PC-3 (cell line): ENCODE results near the gene EIPR1. TPM values are rescaled to one million over a fixed set of nuclear protein-coding genes. Genes with fewer than 3 reads are reported as not detected.

Experiments
- ATAC-seq: fragments of 200-7000 bp; cut with Tn5 transposase; 2 replicates; pipeline ENCODE4 v1.9.1; 2020; ENCODE audit warnings: mild to moderate bottlenecking, moderate library complexity
- BruUV-seq: library from RNA; stranded (reverse); fragments of 400-500 nt; replicated peaks from 2 replicates; lab custom pipeline; 2021; lab: Mats Ljungman, UMichigan
- CTCF ChIA-PET: fragments of 300-600 bp; sonication (Branson Sonifier 250); formaldehyde crosslinking; loops from one replicate; lab custom pipeline; 2022; ENCODE audit warnings: antibody characterized with exemption; lab: Charles Lee
- POLR2A ChIA-PET: fragments of 300-600 bp; sonication (Branson Sonifier 250); formaldehyde crosslinking; loops from one replicate; lab custom pipeline; 2022; ENCODE audit warnings: antibody characterized with exemption; ENCODE audit not compliant: unreplicated experiment; lab: Charles Lee
- DNase-seq: peaks from one replicate; pipeline ENCODE4 v3.0.0-alpha.2; 2015
- H2AFZ ChIP-seq: fragments of 300-600 bp; sonication (generic); 2 replicates; pipeline ENCODE4 v1.6.0; 2016; ENCODE audit warnings: antibody characterized with exemption, low read length
- H3F3A ChIP-seq: fragments of 300-600 bp; sonication (generic); one replicate; pipeline ENCODE4 v1.6.0; 2017; ENCODE audit warnings: antibody characterized with exemption, low read length, control low read depth, mild to moderate bottlenecking; ENCODE audit not compliant: unreplicated experiment
- H3K27ac ChIP-seq: fragments of 300-600 bp; sonication (generic); 2 replicates; pipeline ENCODE4 v1.5.1; 2016; ENCODE audit warnings: mild to moderate bottlenecking, low read length
- H3K27me3 ChIP-seq: fragments of 300-600 bp; sonication (generic); 2 replicates; pipeline ENCODE4 v1.6.1; 2016; ENCODE audit warnings: low read length, mixed read lengths
- H3K36me3 ChIP-seq: fragments of 300-600 bp; sonication (generic); 2 replicates; pipeline ENCODE4 v1.6.1; 2016; ENCODE audit warnings: low read depth, mixed run types, low read length, mixed read lengths
- H3K4me1 ChIP-seq: fragments of 300-600 bp; sonication (generic); 2 replicates; pipeline ENCODE4 v1.5.1; 2016; ENCODE audit warnings: low read length; ENCODE audit not compliant: insufficient read depth
- H3K4me2 ChIP-seq: fragments of 300-600 bp; sonication (generic); 2 replicates; pipeline ENCODE4 v1.6.0; 2016; ENCODE audit warnings: low read length
- H3K4me3 ChIP-seq: fragments of 300-600 bp; sonication (generic); 2 replicates; pipeline ENCODE4 v1.5.1; 2016; ENCODE audit warnings: mild to moderate bottlenecking, low read length, mixed read lengths
- H3K79me2 ChIP-seq: fragments of 300-600 bp; sonication (generic); 2 replicates; pipeline ENCODE4 v1.6.1; 2017; ENCODE audit warnings: low read length, mixed read lengths
- H3K9ac ChIP-seq: fragments of 300-600 bp; sonication (generic); 2 replicates; pipeline ENCODE4 v1.6.0; 2016; ENCODE audit warnings: mild to moderate bottlenecking, low read length
- H3K9me2 ChIP-seq: fragments of 300-600 bp; sonication (generic); replicated peaks from 2 replicates; pipeline ENCODE4 v1.6.1; 2016; ENCODE audit warnings: mixed run types, low read length, mixed read lengths
- H3K9me3 ChIP-seq: fragments of 300-600 bp; sonication (generic); 2 replicates; pipeline ENCODE4 v1.6.1; 2016; ENCODE audit warnings: low read length, mixed read lengths
- H4K20me1 ChIP-seq: fragments of 300-600 bp; sonication (generic); 2 replicates; pipeline ENCODE4 v1.6.1; 2016; ENCODE audit warnings: low read length, mixed read lengths
- CTCF ChIP-seq: fragments of 300-600 bp; sonication (generic); conservative IDR thresholded peaks from 2 replicates; pipeline ENCODE4 v1.5.1; 2017; ENCODE audit warnings: antibody characterized with exemption, low read depth, mild to moderate bottlenecking, low read length
- EZH2 ChIP-seq: fragments of 300-600 bp; sonication (generic); IDR thresholded peaks from one replicate; pipeline ENCODE4 v1.6.1; 2017; ENCODE audit warnings: antibody characterized with exemption, mild to moderate bottlenecking, low read length; ENCODE audit not compliant: unreplicated experiment
- EZH2phosphoT487 ChIP-seq: fragments of 300-600 bp; sonication (generic); IDR thresholded peaks from 2 replicates; pipeline ENCODE4 v1.6.1; 2018; ENCODE audit warnings: mild to moderate bottlenecking, antibody characterized with exemption, low read length, borderline replicate concordance
- intact Hi-C: fragments of 100-400 bp; cut with micrococcal nuclease; formaldehyde crosslinking; loops from 2 replicates; pipeline ENCODE4 v1.9.0; 2023
- total RNA-seq: library from RNA; depleted of rRNA; stranded (reverse); fragments of >200 nt; gene quantifications from 2 replicates; pipeline ENCODE4 v1.2.3, GENCODE V29; 2014

EIPR1 gene
- total RNA-seq, 1 experiment from 2014 or later, result 90.1 TPM

GRCh38 chr2:3277050-3277747 is 100.4 kb downstream of the EIPR1 start:
- Histone ChIP-seq H3K9ac (no peak overlapping the region), H4K20me1 (peaks cover 6% of the 10 kb centered on the region; the same call in 1 of the 2 replicates), H3K4me2 (no peak overlapping the region), H2AFZ (no peak overlapping the region), H3K27me3 (no peaks in the 10 kb centered on the region), H3F3A (no peaks in the 10 kb centered on the region), H3K9me2 (no peaks in the 10 kb centered on the region), H3K27ac (no peak overlapping the region), H3K36me3 (no peaks in the 10 kb centered on the region; the same call in 1 of the 2 replicates), H3K9me3 (no peaks in the 10 kb centered on the region), H3K4me1 (peaks cover 5% of the 10 kb centered on the region; the same call in 1 of the 2 replicates), H3K79me2 (0 out of 2 replicates have a peak, but pooled peaks cover 7% of the 10 kb centered on the region), H3K4me3 (no peak overlapping the region)
- intact Hi-C loops, result no loop called here
- ATAC-seq, result no peak
- DNase-seq, result no peak
- CTCF ChIA-PET, result no interaction called here
- TF ChIP-seq EZH2phosphoT487, result no peak
- TF ChIP-seq CTCF, result no peak
- no peak for TF ChIP-seq EZH2
- no TSS peak for BruUV-seq
- POLR2A ChIA-PET, result no interaction called here

- ChIA-PET POLR2A (no interaction called here), CTCF (no interaction called here)
- H3K36me3 ChIP-seq, result no peaks in the 10 kb centered on the region
- H3K4me3 ChIP-seq, result no peak overlapping the region
- DNase-seq (no peak), ATAC-seq (no peak)
- H3K9ac ChIP-seq, result no peak overlapping the region
- H3K4me2 ChIP-seq, result no peak overlapping the region
- no peak overlapping the region for H3K27ac ChIP-seq
- TF ChIP-seq EZH2phosphoT487 (no peak), EZH2 (no peak), CTCF (no peak)
- H3K79me2 ChIP-seq, result 0 out of 2 replicates have a peak, but pooled peaks cover 7% of the 10 kb centered on the region
- no peaks in the 10 kb centered on the region for H3K4me1 ChIP-seq
- H3K9me2 ChIP-seq, result no peaks in the 10 kb centered on the region
- H2AFZ ChIP-seq, result no peak overlapping the region
- no peaks in the 10 kb centered on the region for H3F3A ChIP-seq
- no TSS peak for BruUV-seq
- intact Hi-C loops, result no loop called here
- H3K27me3 ChIP-seq, result no peaks in the 10 kb centered on the region
- no peaks in the 10 kb centered on the region for H3K9me3 ChIP-seq
- no peaks in the 10 kb centered on the region for H4K20me1 ChIP-seq
Measured at GRCh38 chr2:3272761-3273160, 104.9 kb downstream of the EIPR1 start.

GRCh38 chr2:3270095-3270478 is 107.5 kb downstream of the EIPR1 start:
- Histone ChIP-seq H3K36me3 (no peaks in the 10 kb centered on the region), H3K79me2 (0 out of 2 replicates have a peak, but pooled peaks cover 7% of the 10 kb centered on the region), H3K4me3 (no peak overlapping the region), H3K27me3 (no peaks in the 10 kb centered on the region), H2AFZ (no peak overlapping the region), H3K9me3 (no peaks in the 10 kb centered on the region), H3K4me2 (no peak overlapping the region), H3K9me2 (no peaks in the 10 kb centered on the region), H4K20me1 (no peaks in the 10 kb centered on the region), H3K4me1 (no peaks in the 10 kb centered on the region), H3K9ac (no peak overlapping the region), H3F3A (no peaks in the 10 kb centered on the region), H3K27ac (no peak overlapping the region)
- no TSS peak for BruUV-seq
- intact Hi-C loops, result no loop called here
- no peak for DNase-seq
- CTCF ChIA-PET, result no interaction called here
- TF ChIP-seq EZH2 (no peak), EZH2phosphoT487 (no peak), CTCF (no peak)
- POLR2A ChIA-PET, result no interaction called here
- no peak for ATAC-seq
